ENCODE measurements around the gene DEK. TPM values are rescaled to one million over a fixed set of nuclear protein-coding genes. Genes with fewer than 3 reads are reported as not detected.

The DEK gene
- total RNA-seq, 2 experiments from 2014 or later = 235 to 267 TPM

DNA sequence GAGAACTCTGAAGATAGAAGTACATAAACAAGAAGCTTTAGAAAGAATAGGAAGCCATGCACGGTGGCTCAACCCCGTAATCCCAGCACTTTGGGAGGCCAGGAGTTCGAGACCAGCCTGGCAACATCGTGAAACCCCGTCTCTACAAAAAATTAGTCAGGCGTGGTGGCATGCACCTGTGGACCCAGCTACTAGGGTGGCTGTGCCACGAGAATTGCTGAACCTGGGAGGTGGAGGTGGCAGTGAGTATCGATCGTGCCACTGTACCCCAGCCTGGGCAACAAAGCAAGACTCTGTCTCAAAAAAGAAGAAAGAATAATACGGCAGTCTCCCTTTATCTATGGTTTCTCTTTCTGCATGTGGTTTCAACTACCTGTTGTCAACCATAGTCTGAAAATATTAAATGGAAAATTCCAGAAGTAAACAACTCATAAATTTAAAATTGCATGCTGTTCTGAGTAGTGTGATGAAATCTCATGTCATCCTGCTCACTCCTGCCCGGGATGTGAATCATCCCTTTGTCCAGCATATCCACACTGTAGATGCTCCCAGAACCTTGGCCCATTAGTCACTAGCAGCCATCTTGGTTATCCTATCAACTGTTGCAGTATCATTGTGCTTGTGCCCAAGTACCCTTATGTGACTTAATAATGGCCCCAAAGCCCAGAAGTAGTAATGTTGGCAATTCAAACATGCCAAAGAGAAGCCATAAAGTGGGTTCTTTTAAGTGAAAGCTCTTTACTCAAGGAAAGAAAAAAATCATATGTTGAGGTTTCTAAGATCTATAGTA is 22.1 kb downstream of the DEK start:
- no peaks in the 10 kb centered on the region for H3K4me1 ChIP-seq (ENCODE audit: insufficient read depth, low read length, poor library complexity, severe bottlenecking)
- no peak overlapping the region for H3K27ac ChIP-seq (ENCODE audit: low read depth, low read length, poor library complexity, severe bottlenecking)
- H3K4me3 ChIP-seq (ENCODE audit: low read depth, low read length, poor library complexity, severe bottlenecking) = no peak overlapping the region
- no peak overlapping the region for H3K4me2 ChIP-seq (ENCODE audit: low read length)
- peaks cover 6% of the 10 kb centered on the region; the same call in 1 of the 2 replicates for H4K20me1 ChIP-seq (ENCODE audit: insufficient read depth, low read length)
- no peak for DNase-seq (ENCODE audit: low spot score)
- BruUV-seq (replicated peaks) = no TSS peak
- H3K36me3 ChIP-seq (ENCODE audit: insufficient read depth, low read length) = peaks cover 100% of the 10 kb centered on the region
- intact Hi-C loops (cut with micrococcal nuclease; ENCODE audit: unreplicated experiment) = no loop called here
- H3K9me3 ChIP-seq (ENCODE audit: low read length) = no peaks in the 10 kb centered on the region
- H3K9me2 ChIP-seq (ENCODE audit: insufficient read depth, low read length) = no peaks in the 10 kb centered on the region
- no peak overlapping the region for H2AFZ ChIP-seq (ENCODE audit: low read length)
- CTCF ChIA-PET (ENCODE audit: unreplicated experiment) = interaction anchor here (0.9 kb wide), 1 partner anchor 18 kb away, joined by 4 read pairs; no protein-coding TSS in a partner anchor
- H3K79me2 ChIP-seq (ENCODE audit: insufficient read depth, low read depth, low read length) = peaks cover 77% of the 10 kb centered on the region
- TF ChIP-seq CTCF (conservative IDR thresholded peaks at IDR 0.05; ENCODE audit: low read length) (no peak), EZH2phosphoT487 (IDR thresholded peaks at IDR 0.05; ENCODE audit: borderline replicate concordance, low read depth, low read length) (no peak)
- POLR2A ChIA-PET = interaction anchor here (0.6 to 1.8 kb wide), 8 partner anchors 8 to 1549 kb away, joined by 3 to 9 read pairs (median 5); no protein-coding TSS in a partner anchor

GRCh38 chr6:18241208-18242038 is 22.9 kb downstream of the DEK start:
- POLR2A ChIA-PET = interaction anchor here (0.6 to 1.8 kb wide), 10 partner anchors 9 to 1550 kb away, joined by 3 to 9 read pairs (median 4); no protein-coding TSS in a partner anchor
- intact Hi-C loops (cut with micrococcal nuclease; ENCODE audit: unreplicated experiment) = no loop called here
- no peak overlapping the region for H3K4me2 ChIP-seq (ENCODE audit: low read length)

More at GRCh38 chr6:18241208-18242038, 22.9 kb downstream of the DEK start:
- H3K4me1 ChIP-seq (ENCODE audit: insufficient read depth, low read length, poor library complexity, severe bottlenecking) = no peaks in the 10 kb centered on the region
- peaks cover 6% of the 10 kb centered on the region; the same call in 1 of the 2 replicates for H4K20me1 ChIP-seq (ENCODE audit: insufficient read depth, low read length)
- no peak overlapping the region for H3K4me3 ChIP-seq (ENCODE audit: low read depth, low read length, poor library complexity, severe bottlenecking)
- peaks cover 100% of the 10 kb centered on the region for H3K36me3 ChIP-seq (ENCODE audit: insufficient read depth, low read length)
- CTCF ChIA-PET (ENCODE audit: unreplicated experiment) = interaction anchor here (0.9 kb wide), 1 partner anchor 19 kb away, joined by 4 read pairs; no protein-coding TSS in a partner anchor
- no peak for TF ChIP-seq EZH2phosphoT487 (IDR thresholded peaks at IDR 0.05; ENCODE audit: borderline replicate concordance, low read depth, low read length)
- no peak for TF ChIP-seq CTCF (conservative IDR thresholded peaks at IDR 0.05; ENCODE audit: low read length)
- DNase-seq (ENCODE audit: low spot score) = no peak
- no peaks in the 10 kb centered on the region for H3K9me2 ChIP-seq (ENCODE audit: insufficient read depth, low read length)
- peaks cover 77% of the 10 kb centered on the region for H3K79me2 ChIP-seq (ENCODE audit: insufficient read depth, low read depth, low read length)
- no peaks in the 10 kb centered on the region for H3K9me3 ChIP-seq (ENCODE audit: low read length)
- no peak overlapping the region for H2AFZ ChIP-seq (ENCODE audit: low read length)
- BruUV-seq (replicated peaks) = TSS peak; percentile 2
- no peak overlapping the region for H3K27ac ChIP-seq (ENCODE audit: low read depth, low read length, poor library complexity, severe bottlenecking)

Data from OCI-LY7 (cell line).